Astrocyte (in vitro differentiated cells and primary cell): ENCODE measurements around the gene FAM76B. TPM values are rescaled to one million over a fixed set of nuclear protein-coding genes. Genes with fewer than 3 reads are reported as not detected.
A peak's percentile ranks its signal among the peaks of the same experiment; 100 is the strongest.

Experiments
- DNase-seq: peaks from one replicate; pipeline ENCODE4 v3.0.0-alpha.2; 2010; ENCODE audit warnings: low read depth
- FAIRE-seq: peaks from 2 replicates; lab custom pipeline; 2011; peaks lifted over from hg19 to GRCh38; lab: Jason Lieb, UNC
- H2AFZ ChIP-seq: 2 replicates; pipeline ENCODE4 v1.6.0; 2012; ENCODE audit warnings: low read depth, low read length, inconsistent platforms
- H3K27ac ChIP-seq: 2 replicates; pipeline ENCODE4 v1.5.1; 2011; ENCODE audit warnings: low read depth, low read length, inconsistent platforms
- H3K27me3 ChIP-seq: 2 replicates; pipeline ENCODE4 v1.6.0; 2011; ENCODE audit warnings: low read length, inconsistent platforms; ENCODE audit not compliant: insufficient read depth
- H3K36me3 ChIP-seq: 2 replicates; pipeline ENCODE4 v1.5.1; 2011; ENCODE audit warnings: low read length, inconsistent platforms; ENCODE audit not compliant: insufficient read depth
- H3K4me1 ChIP-seq: 2 replicates; pipeline ENCODE4 v1.5.1; 2011; ENCODE audit warnings: low read length, inconsistent platforms; ENCODE audit not compliant: insufficient read depth
- H3K4me2 ChIP-seq: 2 replicates; pipeline ENCODE4 v1.6.0; 2012; ENCODE audit warnings: low read length, inconsistent platforms
- H3K4me3 ChIP-seq: 2 replicates; pipeline ENCODE4 v1.5.1; 2011; ENCODE audit warnings: low read depth, mild to moderate bottlenecking, low read length, inconsistent platforms; ENCODE audit not compliant: insufficient read depth
- H3K79me2 ChIP-seq: 2 replicates; pipeline ENCODE4 v1.6.0; 2012; ENCODE audit warnings: mild to moderate bottlenecking, low read length, inconsistent platforms; ENCODE audit not compliant: insufficient read depth
- H3K9ac ChIP-seq: 2 replicates; pipeline ENCODE4 v1.6.0; 2012; ENCODE audit warnings: mild to moderate bottlenecking, low read length, inconsistent platforms
- H3K9me3 ChIP-seq: 2 replicates; pipeline ENCODE4 v1.5.1; 2012; ENCODE audit warnings: low read depth, mild to moderate bottlenecking, low read length, inconsistent platforms; ENCODE audit not compliant: insufficient read depth
- H4K20me1 ChIP-seq: 2 replicates; pipeline ENCODE4 v1.6.0; 2012; ENCODE audit warnings: low read length, inconsistent platforms; ENCODE audit not compliant: insufficient read depth
- H3K27ac Mint-ChIP-seq: one replicate; pipeline ENCODE4 v1.8.0; 2021; ENCODE audit warnings: mild to moderate bottlenecking, mixed read lengths; ENCODE audit not compliant: unreplicated experiment
- H3K27me3 Mint-ChIP-seq: one replicate; pipeline ENCODE4 v1.8.0; 2021; ENCODE audit warnings: low read depth, mixed read lengths; ENCODE audit not compliant: unreplicated experiment
- H3K36me3 Mint-ChIP-seq: one replicate; pipeline ENCODE4 v1.8.0; 2021; ENCODE audit warnings: low read depth, mixed read lengths; ENCODE audit not compliant: unreplicated experiment
- H3K4me1 Mint-ChIP-seq: one replicate; pipeline ENCODE4 v1.8.0; 2021; ENCODE audit warnings: low read depth, mixed read lengths; ENCODE audit not compliant: unreplicated experiment
- H3K4me3 Mint-ChIP-seq: one replicate; pipeline ENCODE4 v1.8.0; 2021; ENCODE audit warnings: mild to moderate bottlenecking, moderate library complexity, mixed read lengths; ENCODE audit not compliant: unreplicated experiment
- H3K9me3 Mint-ChIP-seq: one replicate; pipeline ENCODE4 v1.8.0; 2021; ENCODE audit warnings: mild to moderate bottlenecking, mixed read lengths; ENCODE audit not compliant: unreplicated experiment
- CTCF ChIP-seq: IDR thresholded peaks from 2 replicates; pipeline ENCODE4 v1.5.1; 2011; ENCODE audit warnings: low read depth, mild to moderate bottlenecking, inconsistent platforms, low read length, moderate library complexity; ENCODE audit not compliant: insufficient read depth
- EZH2 ChIP-seq: IDR thresholded peaks from 2 replicates; pipeline ENCODE4 v1.6.1; 2012; ENCODE audit warnings: mild to moderate bottlenecking, low read length, inconsistent platforms; ENCODE audit not compliant: insufficient read depth
- total RNA-seq: library from RNA; stranded (reverse); gene quantifications from 2 replicates; pipeline ENCODE4 v1.2.1, GENCODE V29; 2021

FAM76B gene
- total RNA-seq, 1 donor from 2014 or later, result 19.7 TPM

GRCh38 chr11:95835351-95835750 lies 45.8 kb upstream of the FAM76B start:
- H3K27me3 Mint-ChIP-seq, result no peaks in the 10 kb centered on the region
- peak overlapping the region; percentile 69 for H3K27ac Mint-ChIP-seq
- Histone ChIP-seq H3K79me2 (no peaks in the 10 kb centered on the region), H3K9ac (peak overlapping the region; percentile 46), H3K4me1 (peaks cover 33% of the 10 kb centered on the region), H3K36me3 (peaks cover 33% of the 10 kb centered on the region), H3K27ac (peak overlapping the region; percentile 36), H3K27me3 (no peaks in the 10 kb centered on the region), H3K4me2 (peak overlapping the region; percentile 41), H4K20me1 (no peaks in the 10 kb centered on the region), H3K9me3 (no peaks in the 10 kb centered on the region), H3K4me3 (no peak overlapping the region), H2AFZ (no peak overlapping the region)
- H3K9me3 Mint-ChIP-seq, result no peaks in the 10 kb centered on the region
- FAIRE-seq (no peak), DNase-seq (peak; percentile 46)
- peaks cover 2% of the 10 kb centered on the region for H3K36me3 Mint-ChIP-seq
- no peak for TF ChIP-seq EZH2
- no peak for TF ChIP-seq CTCF
- peaks cover 29% of the 10 kb centered on the region for H3K4me1 Mint-ChIP-seq
- H3K4me3 Mint-ChIP-seq, result no peak overlapping the region

- H3K4me1 Mint-ChIP-seq, result peaks cover 33% of the 10 kb centered on the region
- H3K4me3 ChIP-seq, result no peak overlapping the region
- FAIRE-seq (no peak), DNase-seq (no peak)
- peak overlapping the region; percentile 38 for H3K27ac ChIP-seq
- no peak overlapping the region for H2AFZ ChIP-seq
- H3K4me3 Mint-ChIP-seq, result no peak overlapping the region
- no peaks in the 10 kb centered on the region for H3K79me2 ChIP-seq
- no peak overlapping the region for H3K9ac ChIP-seq
- no peaks in the 10 kb centered on the region for H3K9me3 Mint-ChIP-seq
- H3K4me2 ChIP-seq, result no peak overlapping the region
- H3K27ac Mint-ChIP-seq, result no peak overlapping the region
- H3K36me3 ChIP-seq, result peaks cover 30% of the 10 kb centered on the region
- TF ChIP-seq EZH2 (no peak), CTCF (no peak)
- no peaks in the 10 kb centered on the region for H3K27me3 Mint-ChIP-seq
- H4K20me1 ChIP-seq, result no peaks in the 10 kb centered on the region
- no peaks in the 10 kb centered on the region for H3K9me3 ChIP-seq
- peaks cover 9% of the 10 kb centered on the region for H3K36me3 Mint-ChIP-seq
- H3K4me1 ChIP-seq, result peaks cover 38% of the 10 kb centered on the region
- H3K27me3 ChIP-seq, result no peaks in the 10 kb centered on the region
These were observed 43.8 kb upstream of the FAM76B start for GRCh38 chr11:95833378-95833777.

GRCh38 chr11:95832763-95833162 lies 43.2 kb upstream of the FAM76B start:
- H3K27ac Mint-ChIP-seq, result peak overlapping the region; percentile 1
- H3K27me3 Mint-ChIP-seq, result no peaks in the 10 kb centered on the region
- no peak overlapping the region for H3K4me3 Mint-ChIP-seq
- H3K9me3 Mint-ChIP-seq, result no peaks in the 10 kb centered on the region
- DNase-seq, result peak; percentile 87
- Histone ChIP-seq H3K27ac (peak overlapping the region; percentile 75), H3K4me2 (no peak overlapping the region), H3K27me3 (no peaks in the 10 kb centered on the region), H4K20me1 (no peaks in the 10 kb centered on the region), H3K4me3 (no peak overlapping the region), H3K79me2 (no peaks in the 10 kb centered on the region), H2AFZ (no peak overlapping the region), H3K9ac (peak overlapping the region; percentile 11), H3K36me3 (peaks cover 30% of the 10 kb centered on the region), H3K9me3 (no peaks in the 10 kb centered on the region), H3K4me1 (peaks cover 38% of the 10 kb centered on the region)
- peaks cover 33% of the 10 kb centered on the region for H3K4me1 Mint-ChIP-seq
- TF ChIP-seq EZH2 (no peak), CTCF (peak; percentile 8)
- peaks cover 10% of the 10 kb centered on the region for H3K36me3 Mint-ChIP-seq
- FAIRE-seq, result peak; percentile 96
